ENCODE data around the gene FABP1.

The FABP1 gene

DNA sequence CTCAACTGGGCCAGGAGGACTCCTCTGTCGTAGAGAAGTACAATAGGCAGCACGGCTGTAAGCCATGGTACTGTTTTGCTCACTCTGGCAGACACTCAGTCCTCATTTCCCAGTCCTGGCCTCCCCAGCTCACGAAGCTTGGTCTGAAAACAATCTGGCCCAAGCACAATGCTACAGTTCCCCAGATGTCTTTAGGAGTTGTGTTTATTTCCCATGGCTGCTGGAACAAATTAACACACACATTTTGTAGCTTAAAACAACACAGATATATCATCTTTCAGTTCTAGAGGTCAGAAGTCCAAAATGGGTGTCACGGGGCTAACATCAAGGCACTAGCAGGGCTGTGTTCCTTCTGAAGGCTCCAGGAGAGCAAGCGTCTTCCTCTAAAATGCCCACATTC lies 13.0 kb downstream of the FABP1 start:
- DNase-seq, result no peak

DNA sequence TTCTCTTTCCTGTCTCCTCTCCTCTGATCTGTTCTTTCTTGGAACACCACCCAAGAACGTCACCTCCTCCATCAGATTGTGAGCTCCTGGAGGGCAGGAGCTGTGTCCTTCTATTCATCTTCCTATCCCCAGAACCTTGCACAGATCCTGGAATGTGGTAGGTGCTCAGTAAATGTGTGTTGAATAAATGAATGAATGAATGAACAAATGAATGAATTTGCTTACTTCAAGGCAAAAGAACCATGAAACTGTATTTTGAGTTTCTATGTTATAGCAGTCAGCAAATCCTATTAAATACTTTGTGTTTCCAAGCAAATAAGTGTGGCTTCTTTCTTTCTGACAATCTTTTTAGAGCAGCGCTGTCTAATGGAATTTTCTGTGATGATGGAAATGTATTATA lies 14.8 kb downstream of the FABP1 start:
- no peak for DNase-seq

DNA sequence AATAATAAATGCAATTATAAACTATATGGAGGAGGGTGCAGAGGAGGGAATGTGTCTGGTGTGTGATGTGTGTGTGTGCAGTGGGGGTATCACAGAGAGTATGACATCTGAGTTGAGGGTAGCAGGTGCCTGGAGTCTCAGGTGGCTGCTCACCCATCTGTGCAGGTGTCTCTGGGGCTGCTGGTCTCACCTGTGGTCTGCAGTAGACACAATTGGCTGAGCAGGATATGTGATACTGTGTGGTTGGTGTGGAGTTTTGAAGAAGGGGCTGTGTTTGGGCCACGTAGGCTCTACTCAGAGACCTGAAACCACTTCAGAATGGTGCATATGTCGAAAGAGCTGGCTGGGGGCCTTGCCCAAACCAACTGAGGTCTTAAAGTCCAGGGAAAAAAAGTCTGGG lies 17.0 kb downstream of the FABP1 start:
- DNase-seq, result no peak

DNA sequence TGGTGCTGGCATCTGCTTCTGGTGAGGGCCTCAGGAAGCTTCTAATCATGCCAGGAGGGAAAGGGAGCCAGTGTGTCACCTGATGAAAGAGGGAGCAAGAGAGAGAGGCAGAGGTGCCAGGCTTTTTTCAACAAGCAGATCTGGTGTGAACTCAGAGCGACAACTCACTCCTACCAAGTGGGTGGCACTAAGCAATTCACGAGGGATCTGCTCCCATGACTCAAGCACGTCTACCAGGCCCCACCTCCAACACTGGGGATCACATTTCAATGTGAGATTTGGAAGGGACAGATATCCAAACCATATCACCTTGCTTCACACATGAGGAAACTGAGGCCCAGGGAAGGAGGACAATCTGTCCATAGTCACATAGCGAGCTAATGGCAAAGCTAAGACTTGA lies 19.1 kb downstream of the FABP1 start:
- DNase-seq, result no peak

DNA sequence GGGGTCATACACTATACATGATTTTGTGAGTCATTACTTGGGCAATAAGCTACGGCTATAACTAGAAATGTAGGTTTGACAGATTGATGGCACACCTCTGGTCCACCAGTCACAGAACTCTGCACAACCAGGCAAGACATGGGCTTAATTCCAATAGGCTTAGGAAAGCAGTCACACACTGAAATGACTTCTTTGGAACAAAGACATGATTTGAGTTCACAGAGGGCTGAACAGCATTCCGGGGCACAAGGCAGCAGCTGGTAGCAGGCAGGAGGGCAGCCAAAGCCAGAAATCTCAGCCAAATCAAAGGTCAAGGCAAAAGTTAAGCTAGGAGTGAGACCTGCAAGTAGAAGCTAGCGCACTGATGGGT lies 27.4 kb downstream of the FABP1 start:
- DNase-seq, result peak in 2 of 14 donors; percentile 11 to 14

DNA sequence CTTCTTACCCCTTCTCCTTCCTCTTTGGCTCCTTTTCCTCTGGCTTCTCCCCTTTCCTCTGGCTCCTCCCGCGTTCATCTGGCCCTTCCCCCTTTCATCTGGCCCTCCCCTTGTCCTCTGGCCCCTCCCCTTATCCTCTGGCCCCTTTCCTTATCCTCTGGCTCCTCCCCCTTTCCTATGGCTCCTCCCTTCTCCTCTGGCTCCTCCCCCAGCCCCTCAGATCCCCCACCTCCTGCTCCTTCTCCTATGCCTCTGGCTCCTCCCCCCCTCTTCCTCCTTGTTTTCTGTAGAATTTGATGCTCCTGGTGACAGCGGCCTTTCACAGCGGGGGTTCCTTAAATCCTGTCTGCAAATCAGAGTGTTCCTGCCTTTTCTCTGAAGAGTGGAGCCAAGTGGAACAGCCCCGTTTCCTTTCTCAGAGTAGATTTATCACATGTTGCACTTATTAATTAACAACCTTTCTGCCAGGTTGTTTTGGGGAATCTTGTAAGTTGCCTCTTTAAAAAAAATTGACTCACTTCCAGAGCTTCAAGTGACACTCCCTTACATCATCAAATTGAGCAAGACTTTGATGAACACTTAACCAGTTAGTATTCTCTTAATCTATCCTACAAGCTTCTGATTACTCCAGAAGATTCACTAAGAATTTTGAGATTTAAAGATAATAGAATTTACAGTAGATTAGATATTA lies 27.9 kb downstream of the FABP1 start:
- DNase-seq, result no peak

DNA sequence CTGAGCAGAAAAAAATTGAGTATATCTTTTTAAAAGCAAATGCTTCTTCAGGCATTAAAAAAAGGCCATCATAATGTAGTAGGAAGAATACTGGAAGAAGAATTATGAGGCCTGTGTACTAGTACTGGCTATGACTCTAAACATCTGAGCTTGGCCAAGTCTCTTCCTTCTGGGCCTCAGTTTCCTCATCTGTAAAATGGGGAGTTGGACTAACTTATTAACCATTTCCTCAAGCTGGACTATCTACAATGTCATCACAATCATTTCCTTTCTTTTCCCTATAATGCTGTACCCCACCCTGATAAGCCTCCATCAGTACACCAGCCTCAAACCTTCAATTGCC lies 29.3 kb downstream of the FABP1 start:
- DNase-seq, result no peak

DNA sequence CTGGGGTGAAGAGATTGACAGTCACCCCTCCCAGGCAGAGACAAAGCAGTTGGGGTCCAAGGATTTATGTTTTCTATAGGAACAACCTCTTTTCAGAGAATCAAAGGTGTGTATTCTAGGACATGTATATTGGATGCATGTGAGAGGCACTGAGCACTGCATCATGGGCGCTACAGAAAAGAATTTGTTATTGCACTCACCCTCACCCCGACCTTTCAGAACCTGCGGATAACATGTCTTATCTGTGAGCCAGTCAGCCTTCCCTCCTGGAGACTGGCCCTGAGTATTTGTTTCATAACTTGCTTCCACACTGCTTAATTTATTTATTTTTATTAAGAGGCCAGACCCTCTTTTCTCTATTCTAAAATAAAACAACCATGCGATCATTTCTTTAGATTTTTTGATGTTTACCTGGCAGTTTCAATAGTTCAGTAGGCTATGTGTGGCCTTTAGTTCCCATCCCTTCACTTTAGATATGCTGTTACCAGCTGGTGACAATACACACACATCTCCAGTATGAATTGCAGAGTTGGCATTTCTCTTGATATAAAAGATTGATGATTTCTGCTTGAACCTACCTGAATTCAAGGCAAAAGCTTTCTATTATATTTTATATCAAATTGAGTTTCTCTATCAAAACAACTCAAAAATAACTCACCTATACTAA lies 29.8 kb downstream of the FABP1 start:
- DNase-seq, result no peak

DNA sequence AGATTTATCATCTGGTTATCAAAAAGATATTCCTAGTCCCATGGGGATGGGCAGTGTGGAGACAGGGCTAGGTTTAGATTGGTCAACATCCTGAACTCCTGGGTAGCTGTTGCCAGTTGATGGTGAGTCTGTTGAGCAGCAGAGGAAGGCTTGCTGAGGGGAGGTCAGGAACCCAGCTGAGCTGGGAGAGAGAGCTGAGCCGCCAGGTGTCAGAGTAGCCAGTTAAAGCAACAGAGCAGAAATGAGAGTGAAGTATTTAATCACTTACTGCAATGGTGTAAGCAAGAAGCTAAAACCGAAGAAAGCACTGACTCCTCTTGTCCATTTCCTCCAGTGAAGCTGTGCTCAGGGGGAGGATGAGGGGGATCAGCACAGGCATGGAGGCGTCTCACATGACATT lies 30.7 kb downstream of the FABP1 start:
- no peak for DNase-seq

DNA sequence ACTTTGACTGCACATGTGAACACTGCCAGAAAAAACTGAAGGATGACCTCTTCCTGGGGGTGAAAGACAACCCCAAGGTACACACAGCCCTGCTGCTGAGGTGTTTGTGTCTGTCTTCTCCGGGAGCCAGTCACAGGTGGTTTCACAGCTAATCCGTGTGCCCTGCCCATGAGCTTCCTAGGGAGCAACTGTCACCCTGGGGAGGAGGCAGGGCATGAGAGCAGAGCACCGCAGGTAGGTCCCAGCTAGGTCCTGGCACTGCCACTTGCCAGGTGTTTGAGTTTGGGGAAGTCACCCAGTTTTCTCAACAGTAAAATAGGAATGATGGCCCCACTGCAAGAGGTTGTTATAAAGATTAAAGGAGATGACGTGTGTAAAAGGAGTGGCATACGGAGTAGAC lies 31.2 kb downstream of the FABP1 start:
- DNase-seq, result no peak

DNA sequence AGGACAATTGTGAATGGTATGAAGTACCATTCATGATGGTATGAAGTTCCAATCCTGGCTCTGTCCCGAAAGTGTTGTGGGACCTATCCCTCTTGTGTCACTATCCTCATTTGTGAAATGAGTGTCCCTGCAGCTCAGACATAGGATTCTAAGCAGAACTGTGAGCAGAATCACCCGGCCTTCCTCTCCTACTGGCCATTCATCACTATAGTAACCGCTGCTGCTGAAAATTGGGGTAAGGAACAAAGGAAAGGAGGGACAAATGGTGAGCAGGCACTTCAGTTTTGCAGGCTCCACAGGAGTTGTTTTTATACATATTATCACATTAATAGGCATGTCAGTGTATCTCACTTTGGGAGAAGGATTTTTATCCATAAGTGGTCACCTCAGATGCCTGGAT lies 32.8 kb downstream of the FABP1 start:
- DNase-seq, result no peak

DNA sequence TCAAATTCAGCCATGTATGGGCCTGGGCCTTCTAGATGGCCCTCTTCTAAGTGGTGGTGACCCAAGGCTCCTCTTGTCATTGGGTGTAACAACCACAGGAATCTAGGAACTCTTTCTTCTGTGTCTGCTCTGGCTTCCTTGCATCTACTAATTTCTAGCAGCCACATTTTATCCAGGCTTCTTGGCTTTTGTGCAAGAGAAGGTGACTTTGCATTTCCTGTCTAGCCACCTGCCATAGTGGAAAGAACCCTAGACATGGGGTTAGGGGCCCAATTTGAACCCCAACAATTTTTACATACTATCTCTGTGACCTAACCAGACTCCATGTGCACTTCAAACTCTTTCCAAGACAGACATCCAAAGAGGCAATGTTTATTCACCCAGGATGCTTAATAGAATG lies 35.1 kb downstream of the FABP1 start:
- no peak for DNase-seq

DNA sequence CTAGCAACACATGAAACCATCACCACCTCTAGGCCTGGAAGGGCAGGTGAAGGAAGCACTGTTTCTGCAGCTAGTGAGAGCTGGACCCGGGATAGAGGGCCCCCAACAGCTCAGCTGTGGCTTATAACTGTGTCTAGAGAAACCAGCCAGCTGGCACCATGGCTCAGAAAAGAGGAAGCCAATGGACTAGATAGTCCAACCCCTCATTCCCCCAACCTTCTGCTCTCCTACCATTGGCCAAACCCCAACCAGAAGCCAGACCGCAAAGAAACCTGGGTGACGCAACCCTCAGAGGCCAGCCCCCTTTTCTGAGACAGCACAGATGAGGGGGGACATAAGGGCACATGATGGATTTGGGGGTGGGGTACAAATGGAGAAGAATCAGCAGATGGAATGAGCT lies 35.9 kb downstream of the FABP1 start:
- DNase-seq, result no peak

DNA sequence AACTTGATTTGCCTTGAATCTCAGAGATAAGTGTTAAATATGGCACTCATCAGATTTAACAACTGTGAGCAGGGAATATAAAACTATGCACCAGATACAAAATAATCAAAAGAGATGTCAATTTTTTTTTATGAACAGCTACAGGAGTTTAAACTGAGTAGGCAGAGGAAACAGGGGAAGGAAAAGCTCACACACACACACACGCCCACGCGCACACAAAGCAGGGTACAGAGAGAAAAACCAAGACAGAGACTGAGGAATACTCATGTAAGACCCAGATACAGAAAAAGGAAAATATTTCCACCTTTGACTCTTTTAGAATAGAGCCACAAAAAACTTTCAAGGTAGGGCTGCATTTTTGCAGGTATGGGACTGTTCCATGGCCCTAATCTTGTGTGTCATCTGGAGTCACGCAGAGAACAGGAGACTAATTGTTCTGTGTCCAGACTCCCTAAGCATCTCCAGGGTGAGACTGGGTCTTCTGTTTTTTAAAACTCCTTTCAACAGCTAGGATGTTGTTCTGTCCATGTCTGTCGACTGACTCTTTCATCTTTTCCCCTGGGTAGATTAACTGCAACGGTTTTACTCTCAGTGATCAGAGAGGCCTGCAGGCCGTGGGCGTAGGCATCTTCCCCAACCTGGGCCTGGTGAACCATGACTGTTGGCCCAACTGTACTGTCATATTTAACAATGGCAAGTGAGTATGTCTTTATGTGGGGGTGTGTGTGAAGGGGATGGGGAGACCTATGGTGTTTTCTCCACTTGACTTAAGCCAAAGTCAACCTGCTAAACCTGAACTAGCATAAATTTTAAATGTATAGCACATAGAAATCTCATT lies 37.2 kb downstream of the FABP1 start:
- DNase-seq, result no peak

DNA sequence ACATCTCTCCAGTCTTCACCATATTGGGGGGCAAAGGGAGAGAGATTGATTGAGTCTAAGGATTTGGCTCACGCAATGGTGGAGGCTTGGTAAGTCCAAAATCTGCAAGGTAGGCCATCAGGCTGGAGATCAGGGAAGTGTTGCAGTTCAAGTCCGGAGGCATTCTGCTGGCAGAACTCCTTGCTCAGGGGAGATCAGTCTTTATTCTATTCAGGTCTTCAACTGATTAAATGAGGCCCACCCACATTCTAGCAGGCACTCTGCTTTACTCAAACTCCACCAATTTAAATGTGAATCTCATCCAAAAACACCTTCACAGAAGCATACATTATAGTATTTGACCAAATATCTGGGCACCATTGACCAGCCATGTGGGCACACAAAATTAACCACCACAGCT lies 38.9 kb downstream of the FABP1 start:
- no peak for DNase-seq

DNA sequence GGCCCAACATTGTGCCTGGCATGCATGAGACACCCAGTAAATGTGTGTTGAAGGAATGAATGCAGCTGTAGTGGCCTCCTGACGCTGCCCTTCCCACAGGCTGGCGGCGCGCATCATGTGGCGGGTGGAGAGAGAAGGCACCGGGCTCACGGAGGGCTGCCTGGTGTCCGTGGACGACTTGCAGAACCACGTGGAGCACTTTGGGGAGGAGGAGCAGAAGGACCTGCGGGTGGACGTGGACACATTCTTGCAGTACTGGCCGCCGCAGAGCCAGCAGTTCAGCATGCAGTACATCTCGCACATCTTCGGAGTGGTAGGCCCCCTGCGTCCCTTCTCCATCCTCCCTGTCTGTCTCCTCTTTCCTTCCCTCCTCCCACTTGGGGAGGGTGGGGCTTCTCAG lies 40.1 kb downstream of the FABP1 start:
- DNase-seq, result no peak

DNA sequence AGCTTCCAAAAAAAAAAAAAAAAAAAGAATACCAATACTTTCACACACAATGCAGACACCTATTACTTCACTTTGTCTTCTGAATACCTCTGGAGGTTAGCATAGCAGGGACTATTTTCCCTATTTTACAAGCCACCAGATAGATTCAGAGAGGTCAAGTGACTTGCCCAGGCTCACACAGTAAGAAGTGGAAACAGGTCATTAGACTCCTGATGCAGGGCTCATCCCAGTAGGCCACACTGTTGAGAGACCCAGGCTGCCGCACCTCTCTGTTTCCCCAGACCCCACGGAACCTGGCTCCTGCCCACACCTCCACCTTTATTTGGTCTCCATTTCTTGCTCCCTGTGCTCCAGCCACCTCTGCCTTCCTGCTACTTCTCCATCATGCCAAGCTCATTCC lies 40.8 kb downstream of the FABP1 start:
- no peak for DNase-seq

DNA sequence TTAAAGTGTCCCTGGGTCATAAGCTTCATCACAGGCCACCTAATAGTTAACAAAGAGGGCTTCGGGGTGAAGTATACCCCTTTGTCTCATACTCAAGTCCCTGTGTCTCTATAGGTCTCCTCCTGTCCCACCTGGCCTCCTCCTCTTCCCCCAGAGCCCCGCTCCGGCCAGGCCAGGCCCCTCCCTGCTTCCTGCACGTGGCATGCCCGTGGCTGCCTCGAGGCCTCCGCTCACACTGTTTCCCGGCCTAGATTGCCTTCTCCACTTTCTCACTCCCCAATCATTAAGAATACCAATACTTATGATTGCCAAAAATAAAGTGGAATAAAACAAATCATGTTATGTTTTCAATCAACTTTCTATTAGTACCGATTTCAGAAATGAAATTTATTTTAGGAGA lies 41.5 kb downstream of the FABP1 start:
- DNase-seq, result no peak

DNA sequence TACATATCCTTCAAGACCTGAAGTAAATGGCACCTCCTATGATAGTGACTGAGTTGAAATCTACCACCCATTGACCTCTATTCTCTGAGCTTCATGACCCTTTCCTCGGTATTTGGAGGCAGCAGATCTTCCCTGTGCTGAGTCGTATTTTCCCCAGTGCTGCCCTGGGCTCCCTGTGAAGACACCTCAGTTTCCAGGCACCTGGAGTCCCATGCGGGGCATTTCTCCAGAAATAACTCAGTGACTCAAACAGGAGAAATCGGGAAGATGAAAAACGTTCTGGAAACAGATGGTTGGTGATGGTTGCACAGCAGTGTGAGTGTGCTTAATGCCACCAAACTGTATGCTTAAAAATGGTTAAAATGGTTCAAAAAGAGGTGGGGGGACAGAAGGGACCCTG lies 42.3 kb downstream of the FABP1 start:
- no peak for DNase-seq

DNA sequence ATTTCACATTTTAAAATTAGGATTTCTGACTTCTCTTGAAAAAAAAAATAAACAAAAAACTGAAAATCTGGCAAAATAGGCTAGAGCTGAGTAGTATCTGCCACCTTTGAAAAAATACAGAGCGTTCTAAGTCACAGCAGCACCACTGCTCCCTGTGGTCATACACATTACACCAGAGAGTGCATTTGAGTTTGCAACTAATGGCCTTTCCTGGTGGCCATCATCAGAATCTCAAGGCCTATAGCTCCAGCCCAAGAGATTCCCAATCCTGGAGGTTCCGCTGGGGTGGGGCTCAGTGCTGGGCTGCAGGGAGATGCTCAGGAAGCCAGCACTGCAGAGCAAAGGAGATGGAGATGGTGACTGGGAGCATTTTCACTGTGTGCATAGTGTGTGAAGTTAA lies 42.8 kb downstream of the FABP1 start:
- DNase-seq, result no peak

DNA sequence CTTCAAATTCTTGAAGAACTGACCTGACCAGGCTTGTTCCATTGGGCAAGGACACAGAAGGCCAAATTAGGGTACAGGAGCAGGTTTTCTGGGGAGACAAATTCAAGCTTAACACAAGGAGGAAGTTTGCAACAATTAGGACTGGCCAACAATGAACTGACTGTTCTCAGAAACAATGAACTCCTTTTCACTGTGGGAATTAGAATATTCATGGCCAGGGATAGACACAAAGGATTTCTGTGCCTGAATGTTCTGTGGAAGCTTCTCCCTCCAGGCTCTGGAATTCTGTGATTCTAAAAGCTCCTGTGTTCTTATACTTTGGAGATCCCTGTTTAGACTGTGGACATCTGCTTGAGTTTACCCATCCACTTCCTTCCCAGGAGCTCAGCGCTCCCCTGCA lies 45.1 kb downstream of the FABP1 start:
- peak in 10 of 14 donors; percentile 9 to 75 (median 42) for DNase-seq

DNA sequence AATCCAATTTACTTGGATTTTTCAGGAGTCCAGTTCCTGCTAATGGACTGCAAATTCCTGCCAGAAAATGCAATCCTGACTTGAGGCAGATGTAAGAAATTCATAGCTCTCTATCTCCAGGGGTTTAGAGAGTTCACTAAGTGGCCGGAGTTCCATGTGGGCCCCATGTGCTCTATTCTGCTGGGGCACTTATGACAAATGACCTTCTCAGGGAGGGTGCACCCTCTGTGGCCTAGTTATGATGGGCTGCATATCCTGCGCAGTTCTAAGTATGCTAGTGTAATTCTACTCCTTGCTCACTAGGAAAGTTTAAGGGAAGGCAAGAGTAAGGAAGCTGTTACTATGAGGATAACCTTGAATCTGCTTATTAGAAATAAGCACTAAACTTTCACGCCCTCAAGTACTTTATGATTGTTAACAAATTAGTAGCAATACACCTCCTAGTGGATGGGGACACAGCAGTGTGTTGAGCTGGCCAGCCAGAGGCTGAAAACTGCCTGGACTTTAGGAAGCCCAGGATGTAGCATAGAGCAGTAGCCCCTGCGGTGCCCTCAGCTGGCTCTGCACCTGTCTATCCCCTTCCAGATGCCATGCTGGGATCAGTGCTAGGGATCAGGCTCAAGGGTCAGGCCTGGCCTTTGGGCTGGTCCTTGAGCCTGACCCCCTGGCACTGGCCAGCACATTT lies 45.8 kb downstream of the FABP1 start:
- DNase-seq, result no peak

DNA sequence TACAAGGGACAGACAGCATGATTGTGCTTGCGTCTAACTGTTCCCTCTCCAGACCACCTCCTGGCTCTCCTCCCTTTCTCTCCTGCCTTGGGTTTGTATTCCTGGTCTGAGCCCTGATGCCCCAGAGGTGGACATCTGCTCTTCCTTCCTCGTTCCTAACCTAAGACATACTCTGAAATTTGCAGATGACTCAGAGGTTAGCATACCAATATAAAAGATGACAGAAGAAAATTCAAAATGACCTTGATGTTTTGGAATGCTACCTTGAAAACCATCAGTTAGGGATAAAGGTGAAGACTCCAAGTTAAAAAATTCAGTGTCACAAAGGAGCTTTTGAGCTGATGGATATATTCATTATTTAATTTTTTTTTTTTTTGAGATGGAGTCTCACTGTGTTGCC lies 47.3 kb downstream of the FABP1 start:
- DNase-seq, result no peak
